BE2C (cell line): Measurements from ENCODE around the gene GPR183.

Experiments used
- DNase-seq: peaks from one replicate; pipeline ENCODE4 v3.0.0-alpha.2; 2020
- H3K27me3 ChIP-seq: fragments of 250-450 bp; sonication (Bioruptor Pico); 2 replicates; pipeline ENCODE4 v1.5.1; 2020; ENCODE audit warnings: mild to moderate bottlenecking
- H3K36me3 ChIP-seq: fragments of 250-450 bp; sonication (Bioruptor Pico); 2 replicates; pipeline ENCODE4 v1.5.1; 2020; ENCODE audit warnings: mild to moderate bottlenecking
- H3K4me1 ChIP-seq: fragments of 250-450 bp; sonication (Bioruptor Pico); 2 replicates; pipeline ENCODE4 v1.5.1; 2020
- H3K4me3 ChIP-seq: 2 replicates; pipeline ENCODE4 v1.5.1; 2011; ENCODE audit warnings: low read depth, low read length
- H3K9me3 ChIP-seq: fragments of 250-450 bp; sonication (Bioruptor Pico); 2 replicates; pipeline ENCODE4 v1.5.1; 2020
- CTCF ChIP-seq: IDR thresholded peaks from 2 replicates; pipeline ENCODE4 v1.5.1; 2012; ENCODE audit warnings: mild to moderate bottlenecking, low read depth, low read length

The GPR183 gene

GRCh38 chr13:99293178-99293577 lies 14.0 kb downstream of the GPR183 start:
- Histone ChIP-seq H3K36me3 (no peaks in the 10 kb centered on the region), H3K27me3 (no peaks in the 10 kb centered on the region), H3K9me3 (no peaks in the 10 kb centered on the region), H3K4me1 (no peaks in the 10 kb centered on the region), H3K4me3 (no peak overlapping the region)
- DNase-seq: no peak
- TF ChIP-seq CTCF: no peak

GRCh38 chr13:99290894-99291293 lies 16.3 kb downstream of the GPR183 start:
- no peak for TF ChIP-seq CTCF
- H3K27me3 ChIP-seq: no peaks in the 10 kb centered on the region
- H3K36me3 ChIP-seq: no peaks in the 10 kb centered on the region
- H3K4me1 ChIP-seq: peaks cover 2% of the 10 kb centered on the region
- no peaks in the 10 kb centered on the region for H3K9me3 ChIP-seq
- no peak for DNase-seq
- no peak overlapping the region for H3K4me3 ChIP-seq

GRCh38 chr13:99289674-99290337 lies 17.4 kb downstream of the GPR183 start:
- DNase-seq: no peak
- no peaks in the 10 kb centered on the region for H3K36me3 ChIP-seq
- H3K4me3 ChIP-seq: no peak overlapping the region
- H3K9me3 ChIP-seq: no peaks in the 10 kb centered on the region
- H3K27me3 ChIP-seq: no peaks in the 10 kb centered on the region
- peaks cover 6% of the 10 kb centered on the region for H3K4me1 ChIP-seq
- no peak for TF ChIP-seq CTCF

GRCh38 chr13:99289271-99289670 lies 17.9 kb downstream of the GPR183 start:
- no peaks in the 10 kb centered on the region for H3K27me3 ChIP-seq
- TF ChIP-seq CTCF: no peak
- no peak for DNase-seq
- H3K4me3 ChIP-seq: no peak overlapping the region
- H3K4me1 ChIP-seq: peaks cover 6% of the 10 kb centered on the region
- H3K36me3 ChIP-seq: no peaks in the 10 kb centered on the region
- H3K9me3 ChIP-seq: no peaks in the 10 kb centered on the region

GRCh38 chr13:99288089-99288488 lies 19.1 kb downstream of the GPR183 start:
- H3K4me1 ChIP-seq: peaks cover 6% of the 10 kb centered on the region
- H3K4me3 ChIP-seq: no peak overlapping the region
- no peaks in the 10 kb centered on the region for H3K36me3 ChIP-seq
- no peak for TF ChIP-seq CTCF
- DNase-seq: no peak
- no peaks in the 10 kb centered on the region for H3K9me3 ChIP-seq
- no peaks in the 10 kb centered on the region for H3K27me3 ChIP-seq

GRCh38 chr13:99287551-99287950 lies 19.6 kb downstream of the GPR183 start:
- H3K27me3 ChIP-seq: no peaks in the 10 kb centered on the region
- no peak overlapping the region for H3K4me3 ChIP-seq
- TF ChIP-seq CTCF: no peak
- H3K9me3 ChIP-seq: no peaks in the 10 kb centered on the region
- H3K4me1 ChIP-seq: peaks cover 6% of the 10 kb centered on the region
- H3K36me3 ChIP-seq: no peaks in the 10 kb centered on the region
- DNase-seq: no peak
